Measurements from ENCODE around the gene GUF1.
A peak's percentile ranks its signal among the peaks of the same experiment; 100 is the strongest.
"Not testable (repeated sequence)": the region's sequence is repeated elsewhere in the genome, so short reads cannot be mapped to it uniquely, and the experiment has no call there.

The GUF1 gene

DNA sequence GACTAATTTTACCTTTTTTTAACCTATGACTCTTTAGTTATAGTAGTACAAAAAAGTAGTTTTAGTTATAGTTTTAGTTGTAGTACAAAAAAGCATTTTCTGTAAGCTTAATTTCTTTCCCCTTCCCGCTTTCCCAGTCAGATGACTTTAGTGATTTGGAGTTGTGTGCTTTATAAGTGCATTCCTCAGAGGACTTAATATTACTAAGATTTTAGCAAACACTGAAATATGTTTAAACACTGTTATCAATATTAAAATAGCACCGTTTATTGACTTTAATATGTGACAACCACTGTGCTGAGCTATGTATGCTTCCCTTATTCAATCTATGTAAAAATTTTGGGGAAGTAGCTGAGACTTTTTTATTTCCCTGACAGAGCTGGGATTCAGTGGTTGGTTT lies 22.8 kb downstream of the GUF1 start:
- DNase-seq (ENCODE audit: low read depth) = no peak

DNA sequence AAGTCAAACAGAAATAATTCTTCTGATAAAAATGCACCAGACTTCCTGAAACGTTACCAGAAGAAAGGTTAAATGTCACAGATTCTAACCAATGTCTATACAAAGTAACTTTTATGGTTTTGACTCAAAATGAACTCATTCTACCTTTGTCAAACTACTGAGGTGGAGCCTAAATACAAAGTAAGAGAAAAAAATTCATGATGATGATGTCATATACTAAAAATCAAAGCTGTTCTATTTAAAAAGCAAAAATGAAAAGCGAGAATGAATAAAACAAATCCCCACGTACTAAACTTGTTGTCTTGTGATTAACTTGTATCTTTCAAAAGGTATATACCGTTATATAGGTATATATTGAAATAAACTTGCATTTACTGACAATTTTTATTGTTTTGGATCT lies 26.5 kb downstream of the GUF1 start:
- DNase-seq (ENCODE audit: low read depth) = no peak

DNA sequence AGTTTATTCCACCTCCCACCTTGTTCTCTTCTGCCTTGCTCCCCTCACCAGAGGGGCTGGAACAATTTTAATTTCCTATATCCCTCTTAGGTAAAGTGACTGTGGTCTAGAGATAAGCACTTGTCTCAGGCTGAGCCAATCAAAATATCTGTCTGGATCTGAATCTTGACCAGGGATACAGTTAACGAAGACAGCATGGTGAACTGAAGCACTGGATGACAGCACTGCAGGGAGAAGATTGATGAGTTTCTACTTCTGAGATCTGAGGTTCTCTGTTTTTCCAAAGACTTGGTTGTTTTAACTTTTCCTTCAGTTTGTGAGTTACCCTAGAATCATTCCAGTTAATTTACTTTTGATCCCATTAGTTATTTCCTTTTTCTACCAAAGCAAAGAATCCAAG lies 34.9 kb downstream of the GUF1 start:
- no peak for DNase-seq (ENCODE audit: low read depth)

DNA sequence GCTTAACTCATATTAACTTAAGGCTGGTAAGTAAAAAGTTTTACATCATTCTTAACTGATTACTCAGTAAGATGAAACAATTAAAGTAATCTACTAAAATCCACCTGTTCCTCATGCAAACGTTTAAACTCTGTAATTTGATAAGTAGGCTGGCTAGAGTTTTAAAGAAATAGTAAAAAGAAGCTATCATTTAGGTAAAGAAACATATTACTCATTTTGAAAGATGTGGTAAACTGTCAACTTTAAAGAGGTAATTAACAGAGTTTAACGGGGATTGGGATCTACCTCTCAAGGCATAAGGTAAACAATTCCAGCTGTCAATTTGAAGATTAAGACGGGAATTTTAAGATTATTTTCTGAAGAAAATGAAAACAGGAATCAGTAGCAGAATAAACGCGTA lies 38.4 kb downstream of the GUF1 start:
- no peak for DNase-seq (ENCODE audit: low read depth)

DNA sequence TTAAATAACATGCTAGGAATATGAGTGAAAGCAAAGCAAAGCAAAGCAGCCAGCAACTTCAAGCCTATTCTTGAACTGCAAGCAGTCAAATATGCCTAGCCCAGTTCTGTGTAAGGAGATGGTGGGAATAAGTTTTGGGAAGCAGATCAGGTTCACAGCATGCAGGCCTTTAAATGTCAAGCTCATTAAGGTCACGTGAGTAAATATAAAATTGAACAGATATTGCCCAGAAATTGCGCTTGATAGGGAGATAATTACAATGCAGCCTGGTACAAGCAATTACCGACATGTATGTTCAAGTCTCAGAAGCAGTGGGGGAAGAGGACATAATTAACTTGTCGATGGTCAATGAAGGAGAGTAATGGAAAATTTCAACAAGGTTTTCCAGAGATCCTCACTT lies 42.2 kb downstream of the GUF1 start:
- no peak for DNase-seq (ENCODE audit: low read depth)

DNA sequence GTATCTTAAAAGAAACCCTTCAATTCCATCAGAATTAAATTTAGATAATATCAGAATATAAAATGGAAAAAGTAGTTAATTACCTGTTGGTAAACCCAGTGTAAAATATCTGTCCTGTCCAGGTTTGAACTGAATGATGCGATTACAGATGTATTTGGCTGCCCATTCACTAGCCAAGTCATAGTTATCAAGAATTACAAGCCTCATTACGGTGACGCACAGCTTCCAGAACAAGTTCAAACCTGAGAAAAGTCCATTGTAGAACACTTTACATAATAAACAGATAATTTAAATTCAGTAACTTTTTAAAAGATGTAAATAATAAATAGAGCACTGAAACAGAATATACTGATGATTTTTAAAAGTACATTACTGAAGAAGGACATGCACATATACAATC lies 43.8 kb downstream of the GUF1 start:
- no peak for DNase-seq (ENCODE audit: low read depth)

DNA sequence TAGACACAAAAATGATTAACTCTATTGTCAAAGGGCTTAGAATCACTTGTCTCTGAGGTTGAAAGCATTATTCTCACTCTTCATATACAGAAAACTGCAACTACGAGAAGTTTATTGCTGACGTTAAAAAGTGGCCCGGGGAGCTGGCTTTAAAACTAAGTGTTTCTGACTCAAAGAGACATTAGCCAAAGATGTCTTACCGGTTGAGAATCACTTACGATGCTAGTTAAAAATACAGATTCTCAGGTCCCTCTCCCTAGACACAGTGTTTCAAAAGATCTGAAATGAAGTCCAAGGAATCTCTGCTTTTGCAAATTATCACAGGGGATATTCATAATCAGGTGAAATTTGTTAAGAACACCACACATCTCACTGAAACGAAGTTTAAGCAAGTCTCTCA lies 46.9 kb downstream of the GUF1 start:
- DNase-seq (ENCODE audit: low read depth) = no peak

DNA sequence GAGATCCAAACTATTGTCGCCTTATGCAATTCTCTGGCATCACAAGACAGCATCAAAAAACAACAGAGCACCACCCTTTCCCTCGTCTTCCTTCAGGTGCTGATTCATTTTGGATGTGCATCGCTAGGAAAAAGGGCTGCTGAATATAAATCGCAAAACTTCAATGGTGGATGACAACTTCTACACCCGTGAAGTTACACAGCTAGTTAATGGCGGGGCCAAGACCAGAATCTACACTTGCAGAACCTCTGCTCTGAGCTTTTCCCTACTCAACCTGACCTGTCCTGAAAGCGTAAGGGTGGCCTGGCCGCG lies 47.5 kb downstream of the GUF1 start:
- no peak for DNase-seq (ENCODE audit: low read depth)

DNA sequence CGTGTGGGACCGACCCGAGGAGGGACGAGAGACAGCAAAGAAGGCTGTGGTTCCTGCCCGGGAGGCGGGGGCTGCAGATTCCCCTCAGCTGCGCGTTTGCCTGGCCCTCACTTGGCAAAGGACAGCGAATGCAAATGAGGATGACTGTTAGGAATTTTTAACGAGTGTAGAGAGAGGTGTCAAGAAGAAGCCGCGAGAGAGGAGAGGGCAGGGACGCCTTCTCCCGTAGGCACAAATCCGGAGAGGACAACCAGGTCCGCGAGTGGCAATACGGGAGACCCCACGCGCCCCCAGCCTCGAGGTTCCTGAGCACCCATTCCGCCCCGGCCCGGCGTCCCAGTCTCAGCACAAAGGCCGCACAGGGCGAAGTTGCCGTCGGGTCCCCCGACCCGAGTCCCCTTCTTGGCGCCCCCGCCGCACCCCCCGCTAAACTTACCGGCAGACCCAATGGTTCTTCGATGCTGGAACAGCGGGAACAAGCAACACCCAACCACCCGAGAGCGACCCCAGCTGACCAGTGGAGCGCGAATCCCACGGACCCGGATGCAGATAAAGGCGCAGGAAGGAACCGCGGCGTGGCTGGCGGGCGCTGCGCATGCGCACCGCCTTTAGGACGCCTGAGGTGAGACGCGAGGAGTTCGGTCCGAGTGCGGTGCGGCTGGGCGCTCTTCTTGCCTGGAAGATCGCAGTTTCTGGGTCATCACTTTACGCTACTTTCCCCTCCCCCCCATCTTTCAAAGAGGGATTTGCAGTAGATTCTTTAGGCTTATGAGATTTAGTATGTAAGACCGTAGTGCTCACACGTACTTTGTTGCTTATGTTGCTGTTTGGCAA lies 48.0 kb downstream of the GUF1 start, which contains the start of gene GNPDA2:
Gene GNPDA2, minus strand, starts transcription at position 519 of the 834 bp plus-strand sequence. CDS start 4,349 bp downstream, outside the sequence.
- peak; percentile 69 for DNase-seq (ENCODE audit: low read depth)

DNA sequence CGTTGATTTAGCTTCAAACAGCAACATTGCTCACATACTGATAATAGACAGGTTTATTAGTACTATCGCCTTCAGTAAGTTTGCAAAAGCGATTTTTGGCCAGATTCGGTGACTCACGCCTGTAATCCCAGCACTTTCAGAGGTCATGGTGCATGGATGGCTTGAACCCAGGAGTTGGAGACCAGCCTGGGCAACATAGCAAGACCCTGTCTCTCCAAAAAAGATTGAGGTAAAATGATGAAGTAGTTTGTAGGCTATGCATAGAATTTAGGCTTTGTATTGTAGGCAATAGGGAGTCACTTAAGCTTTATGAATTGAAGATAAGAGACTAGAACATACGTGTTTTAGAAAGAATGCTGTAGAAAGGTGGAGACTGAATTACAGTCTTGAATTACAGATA lies 49.3 kb downstream of the GUF1 start:
- DNase-seq (ENCODE audit: low read depth) = no peak

DNA sequence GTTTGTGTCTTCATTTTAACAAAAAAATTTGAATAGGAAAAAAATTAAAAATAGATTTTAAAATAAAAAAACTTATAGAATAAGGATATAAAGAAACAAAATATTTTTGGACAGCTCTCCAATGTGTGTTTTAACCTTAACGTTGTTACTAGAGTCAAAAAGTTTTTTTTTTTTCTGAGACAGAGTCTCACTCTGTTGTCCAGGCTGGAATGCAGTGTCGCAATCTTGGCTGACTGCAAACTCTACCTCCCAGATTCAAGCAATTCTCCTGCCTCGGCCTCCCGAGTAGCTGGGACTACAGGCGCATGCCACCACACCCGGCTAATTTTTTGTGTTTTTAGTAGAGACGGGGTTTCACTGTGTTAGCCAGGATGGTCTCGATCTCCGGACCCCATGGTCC lies 50.5 kb downstream of the GUF1 start:
- DNase-seq (ENCODE audit: low read depth) = not testable (repeated sequence)

DNA sequence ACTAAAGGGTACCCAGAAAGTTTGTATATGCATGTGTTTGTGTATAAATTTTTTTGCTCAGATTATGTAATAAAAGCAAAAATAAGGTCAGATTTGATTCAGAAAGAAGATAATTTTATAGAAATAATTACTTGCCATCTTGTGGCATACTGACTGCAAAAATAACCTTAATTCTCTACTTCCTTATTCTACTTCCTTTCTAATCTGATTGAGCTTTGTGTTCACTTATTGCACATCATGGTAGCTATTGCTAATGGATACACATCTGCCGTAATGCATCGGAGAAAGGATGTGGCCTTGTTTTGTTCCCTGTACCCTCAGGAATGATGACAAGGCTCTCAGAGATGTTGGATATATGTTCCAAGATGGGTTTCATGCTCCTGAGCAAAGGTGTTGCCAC lies 58.7 kb downstream of the GUF1 start:
- DNase-seq (ENCODE audit: low read depth) = no peak

DNA sequence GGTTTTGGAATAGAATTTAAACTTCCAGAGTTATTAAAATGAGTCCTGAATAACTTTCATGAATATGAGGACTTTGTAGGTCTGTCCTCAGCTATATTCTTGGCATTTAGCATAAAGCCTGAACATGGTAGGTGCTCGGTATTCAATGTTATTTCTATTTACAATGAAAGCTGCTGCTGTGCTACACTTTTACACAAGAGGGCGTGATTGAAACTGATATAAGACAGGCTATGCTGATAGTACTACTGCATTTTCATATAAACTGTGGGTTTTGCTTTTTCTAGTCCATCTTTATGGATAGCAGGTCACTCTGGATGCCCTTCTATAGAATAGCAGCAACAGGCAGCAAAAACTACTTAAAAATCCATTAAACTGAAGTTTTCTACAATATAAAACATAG lies 60.4 kb downstream of the GUF1 start:
- DNase-seq (ENCODE audit: low read depth) = no peak

DNA sequence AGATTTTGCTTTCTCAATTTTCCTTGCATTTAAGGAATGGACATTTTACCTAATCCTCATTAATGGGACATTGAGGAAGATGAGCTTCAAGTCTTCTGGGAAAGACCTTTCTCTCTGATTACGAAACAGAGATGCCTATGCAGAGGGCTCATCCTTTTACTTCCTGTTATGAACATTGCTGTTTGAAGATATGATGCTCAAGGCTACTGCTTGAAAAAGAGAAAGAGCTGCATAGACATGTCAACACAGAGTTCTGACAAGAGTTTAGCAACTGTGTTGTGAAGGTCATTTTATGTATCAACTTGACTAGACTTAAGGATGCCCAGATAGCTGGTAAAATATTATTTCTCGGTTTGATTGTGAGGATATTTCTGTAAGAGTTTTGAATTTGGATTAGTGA lies 62.0 kb downstream of the GUF1 start:
- DNase-seq (ENCODE audit: low read depth) = no peak
